AG04450 (cell line): ENCODE data around the gene AGXT. TPM values are rescaled to one million over a fixed set of nuclear protein-coding genes. Genes with fewer than 3 reads are reported as not detected.
A peak's percentile ranks its signal among the peaks of the same experiment; 100 is the strongest.

Experiments used
- CTCF ChIA-PET: fragments of 300-600, 350-600 bp; formaldehyde crosslinking; extraction: SDS; loops from one replicate; lab custom pipeline; 2022; ENCODE audit warnings: antibody characterized with exemption, inconsistent platforms; lab: Charles Lee
- POLR2A ChIA-PET: fragments of 350-600 bp; formaldehyde crosslinking; extraction: SDS; loops from one replicate; lab custom pipeline; 2021; ENCODE audit warnings: antibody characterized with exemption, inconsistent platforms; lab: Yijun Ruan, JAX
- DNase-seq: peaks from one replicate; pipeline ENCODE4 v3.0.0-alpha.2; 2011; ENCODE audit warnings: low read depth, low spot score
- H3K27ac ChIP-seq: one replicate; pipeline ENCODE4 v1.5.1; 2012; ENCODE audit warnings: low read depth, low read length, control low read depth
- H3K27me3 ChIP-seq: one replicate; pipeline ENCODE4 v1.6.0; 2012; ENCODE audit warnings: low read length; ENCODE audit not compliant: control insufficient read depth, insufficient read depth
- H3K4me3 ChIP-seq: 2 replicates; pipeline ENCODE4 v1.5.1; 2011; ENCODE audit warnings: mild to moderate bottlenecking, low read depth, low read length, control low read depth
- H3K9me3 ChIP-seq: 2 replicates; pipeline ENCODE4 v1.5.1; 2012; ENCODE audit warnings: low read length; ENCODE audit not compliant: control insufficient read depth, insufficient read depth
- polyA plus RNA-seq: library from polyadenylated mRNA; depleted of rRNA; stranded (reverse); fragments of >200 nt; gene quantifications from 2 replicates; pipeline ENCODE4 v1.2.3, GENCODE V29; 2011
- TF ChIP-seq, protein P1 (sequence below): IDR thresholded peaks from 2 replicates; pipeline ENCODE4 v1.5.1; 2011; ENCODE audit warnings: low read depth, low read length, control low read depth, inconsistent platforms

The AGXT gene
- polyA plus RNA-seq, 1 experiment = not detected

DNA sequence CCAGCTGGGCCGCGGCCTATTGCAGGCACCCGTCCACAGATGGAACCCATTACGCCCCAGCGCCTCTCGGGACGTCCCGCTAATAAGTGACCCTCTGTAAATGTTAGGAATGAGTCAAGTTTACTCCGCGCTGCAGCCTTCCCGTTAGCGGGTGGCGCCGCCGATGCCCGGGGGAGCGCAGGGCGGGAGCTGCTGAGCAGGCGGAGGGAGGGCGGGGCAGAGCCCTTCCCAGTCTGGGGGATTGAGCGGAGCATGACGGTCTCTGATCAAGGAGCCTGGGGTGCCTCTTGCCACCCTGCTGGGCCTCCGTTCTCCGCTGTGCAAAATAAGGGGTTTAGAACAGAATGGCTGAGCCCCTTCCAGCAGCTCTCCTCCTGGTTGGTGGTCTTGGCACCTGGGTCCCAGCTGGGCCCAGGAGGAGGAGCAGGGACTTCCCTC, 48.0 kb downstream of the AGXT start:
- Histone ChIP-seq H3K4me3 (no peak overlapping the region), H3K27me3 (no peaks in the 10 kb centered on the region), H3K9me3 (no peaks in the 10 kb centered on the region; the same call in 1 of the 2 replicates), H3K27ac (peak overlapping the region; percentile 21)
- POLR2A ChIA-PET = interaction anchor here (0.6 to 1.2 kb wide), 3 partner anchors 27 to 330 kb away, joined by 3 to 4 read pairs (median 3); partner anchors contain the start of genes CAPN10 and SNED1
- CTCF ChIA-PET = interaction anchor here (0.9 kb wide), 1 partner anchor 162 kb away, joined by 3 read pairs; no protein-coding TSS in a partner anchor
- TF ChIP-seq, protein P1, sequence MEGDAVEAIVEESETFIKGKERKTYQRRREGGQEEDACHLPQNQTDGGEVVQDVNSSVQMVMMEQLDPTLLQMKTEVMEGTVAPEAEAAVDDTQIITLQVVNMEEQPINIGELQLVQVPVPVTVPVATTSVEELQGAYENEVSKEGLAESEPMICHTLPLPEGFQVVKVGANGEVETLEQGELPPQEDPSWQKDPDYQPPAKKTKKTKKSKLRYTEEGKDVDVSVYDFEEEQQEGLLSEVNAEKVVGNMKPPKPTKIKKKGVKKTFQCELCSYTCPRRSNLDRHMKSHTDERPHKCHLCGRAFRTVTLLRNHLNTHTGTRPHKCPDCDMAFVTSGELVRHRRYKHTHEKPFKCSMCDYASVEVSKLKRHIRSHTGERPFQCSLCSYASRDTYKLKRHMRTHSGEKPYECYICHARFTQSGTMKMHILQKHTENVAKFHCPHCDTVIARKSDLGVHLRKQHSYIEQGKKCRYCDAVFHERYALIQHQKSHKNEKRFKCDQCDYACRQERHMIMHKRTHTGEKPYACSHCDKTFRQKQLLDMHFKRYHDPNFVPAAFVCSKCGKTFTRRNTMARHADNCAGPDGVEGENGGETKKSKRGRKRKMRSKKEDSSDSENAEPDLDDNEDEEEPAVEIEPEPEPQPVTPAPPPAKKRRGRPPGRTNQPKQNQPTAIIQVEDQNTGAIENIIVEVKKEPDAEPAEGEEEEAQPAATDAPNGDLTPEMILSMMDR = no peak
- peak; percentile 61 for DNase-seq

DNA sequence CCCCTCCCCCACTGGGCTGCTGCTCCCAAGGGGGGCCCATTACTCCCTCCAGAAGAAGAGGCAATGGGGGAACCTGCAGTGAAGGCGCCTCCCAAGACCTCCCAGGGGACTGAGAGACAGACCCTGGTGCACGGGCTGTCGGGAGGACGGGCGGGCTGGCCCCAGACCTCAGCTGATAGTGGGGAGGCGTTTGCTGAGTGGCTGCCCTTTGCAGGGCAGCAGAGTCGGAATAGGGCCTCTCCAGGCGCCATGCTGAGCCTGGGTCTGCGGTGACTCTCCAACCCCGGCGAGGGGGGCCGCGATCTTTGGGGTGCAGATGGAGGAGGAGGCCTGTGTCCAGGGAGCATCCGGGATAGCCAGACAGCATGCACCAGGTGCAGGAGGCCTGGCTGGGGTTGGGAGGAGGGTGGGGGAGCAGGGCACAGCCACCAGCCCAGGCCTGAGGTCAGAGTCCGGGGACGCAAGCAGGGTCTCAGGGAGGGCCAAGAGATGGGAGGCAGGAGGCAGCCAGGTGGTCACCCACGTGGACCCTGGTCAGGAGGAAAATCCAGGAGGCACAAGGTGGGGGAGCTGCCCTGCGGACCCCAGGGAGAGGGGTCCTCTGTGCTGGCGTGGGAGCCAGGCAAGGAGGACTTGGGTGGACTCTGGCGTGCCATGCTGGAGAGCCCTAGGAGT, 48.5 kb downstream of the AGXT start:
- ChIA-PET CTCF (interaction anchor here (0.9 kb wide), 1 partner anchor 161 kb away, joined by 3 read pairs; no protein-coding TSS in a partner anchor), POLR2A (interaction anchor here (0.6 to 1.2 kb wide), 3 partner anchors 27 to 331 kb away, joined by 3 to 4 read pairs (median 3); partner anchors contain the start of genes CAPN10 and SNED1)
- H3K4me3 ChIP-seq = no peak overlapping the region
- no peak for DNase-seq
- TF ChIP-seq, protein P1 = no peak
- H3K9me3 ChIP-seq = no peaks in the 10 kb centered on the region; the same call in 1 of the 2 replicates
- peak overlapping the region; percentile 21 for H3K27ac ChIP-seq
- H3K27me3 ChIP-seq = no peaks in the 10 kb centered on the region

DNA sequence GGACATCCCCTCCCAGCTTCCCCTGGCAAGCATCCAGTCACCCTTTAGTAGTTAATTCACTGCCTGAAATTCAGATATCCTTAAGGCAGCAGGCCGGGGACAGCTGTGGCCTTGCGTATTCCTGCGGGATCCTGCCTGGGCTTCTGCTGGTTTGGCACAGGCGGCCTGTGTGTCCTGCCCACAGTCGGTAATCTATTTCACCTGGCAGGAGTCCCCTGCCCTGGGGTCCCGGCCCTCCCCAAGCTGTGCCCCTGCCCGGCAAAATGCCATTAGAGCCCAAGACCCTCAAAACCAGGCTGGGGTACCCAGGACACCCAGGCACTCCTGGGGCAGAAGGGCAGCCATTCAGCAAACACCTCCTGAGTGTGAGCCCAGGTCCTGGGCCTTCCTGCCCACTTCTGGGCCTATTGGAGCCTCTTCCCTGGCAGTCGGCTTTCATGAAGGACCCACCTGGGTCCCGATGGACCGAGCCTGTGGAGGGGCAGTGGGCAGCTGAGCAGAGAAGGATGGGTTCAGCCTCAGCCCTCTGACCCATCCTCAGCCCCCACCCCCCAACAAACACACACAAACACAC, 49.1 kb downstream of the AGXT start:
- DNase-seq = no peak
- ChIA-PET POLR2A (no interaction called here), CTCF (interaction anchor here (0.9 kb wide), 1 partner anchor 160 kb away, joined by 3 read pairs; no protein-coding TSS in a partner anchor)
- TF ChIP-seq, protein P1 = no peak
- no peaks in the 10 kb centered on the region; the same call in 1 of the 2 replicates for H3K9me3 ChIP-seq
- no peak overlapping the region for H3K4me3 ChIP-seq
- no peak overlapping the region for H3K27ac ChIP-seq
- H3K27me3 ChIP-seq = no peaks in the 10 kb centered on the region

DNA sequence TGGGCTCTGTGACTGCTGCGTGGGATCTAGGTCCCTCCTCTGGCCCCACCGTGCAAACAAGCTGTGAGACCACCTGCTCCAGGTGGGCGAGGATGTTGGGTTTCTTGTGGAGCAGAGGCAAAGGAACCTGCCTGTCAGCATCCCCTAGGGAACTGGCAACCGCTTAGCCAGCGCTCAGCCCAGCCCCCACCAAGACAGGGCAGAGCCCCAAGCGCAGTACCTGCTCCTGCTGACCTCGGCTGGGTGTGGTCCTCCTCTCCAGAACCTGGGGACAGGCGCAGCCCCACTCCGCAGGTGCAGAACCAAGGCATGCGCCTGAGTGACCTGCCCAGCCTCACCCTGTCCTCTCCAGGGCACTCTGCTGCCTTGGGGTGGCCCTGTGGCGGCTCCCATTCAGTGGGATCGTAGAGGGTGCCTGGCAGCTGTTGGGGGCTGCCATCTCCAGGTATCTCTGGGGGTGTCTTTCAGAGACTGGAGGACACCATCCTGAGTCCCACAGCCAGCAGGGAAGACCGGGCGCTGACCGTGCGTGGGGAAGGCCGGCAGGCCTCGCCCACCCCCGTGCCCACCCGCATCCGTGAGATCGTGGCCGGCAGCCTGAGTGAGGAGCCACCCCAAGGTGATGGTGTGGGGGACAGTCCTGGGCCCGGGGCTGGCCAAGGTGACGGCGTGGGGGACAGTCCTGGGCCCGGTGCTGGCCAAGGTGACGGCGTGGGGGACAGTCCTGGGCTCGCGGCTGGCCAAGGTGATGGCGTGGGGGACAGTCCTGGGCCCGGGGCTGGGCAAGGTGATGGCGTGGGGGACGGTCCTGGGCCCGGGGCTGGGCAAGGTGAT, 49.9 kb downstream of the AGXT start:
- ChIA-PET POLR2A (no interaction called here), CTCF (no interaction called here)
- no peaks in the 10 kb centered on the region; the same call in 1 of the 2 replicates for H3K9me3 ChIP-seq
- TF ChIP-seq, protein P1 = no peak
- H3K27ac ChIP-seq = no peak overlapping the region
- no peak overlapping the region for H3K4me3 ChIP-seq
- H3K27me3 ChIP-seq = no peaks in the 10 kb centered on the region
- no peak for DNase-seq
